C4-2B (cell line): ENCODE measurements around the gene BMERB1.

ENCODE experiments used
- H3K27ac ChIP-seq: fragments of 450-650 bp; 2 replicates; pipeline ENCODE4 v1.5.1; 2017
- CTCF ChIP-seq: fragments of 450-650 bp; conservative IDR thresholded peaks from 2 replicates; pipeline ENCODE4 v1.5.1; 2017; ENCODE audit warnings: mild to moderate bottlenecking
- ZFX ChIP-seq: fragments of 450-650 bp; IDR thresholded peaks from 2 replicates; pipeline ENCODE4 v1.6.1; 2017

The BMERB1 gene

GRCh38 chr16:15439521-15439920 lies 5.1 kb downstream of the BMERB1 start:
- TF ChIP-seq CTCF (no peak), ZFX (no peak)
- peak overlapping the region; percentile 58 for H3K27ac ChIP-seq

DNA sequence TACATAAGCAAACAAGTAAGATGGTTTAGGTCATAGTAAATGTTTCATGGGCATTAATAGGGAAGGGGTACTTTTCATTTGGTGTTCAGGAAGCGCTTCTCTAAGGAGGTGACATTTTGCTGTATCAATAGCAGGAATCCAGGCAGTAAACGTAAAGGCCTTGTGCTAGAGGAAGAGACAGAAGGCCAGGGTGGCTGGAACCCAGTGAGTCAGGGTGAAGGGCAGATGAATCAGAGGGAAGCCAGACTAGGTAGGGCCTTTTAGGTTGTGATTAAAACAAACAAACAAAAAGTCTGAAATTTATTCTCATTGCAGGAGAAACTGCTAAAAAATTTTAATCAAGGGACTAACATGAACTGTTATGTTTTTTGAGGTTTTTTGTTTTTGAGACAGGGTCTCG lies 6.5 kb downstream of the BMERB1 start:
- TF ChIP-seq ZFX (no peak), CTCF (no peak)
- H3K27ac ChIP-seq, result peak overlapping the region; percentile 80

GRCh38 chr16:15442140-15442539 lies 7.8 kb downstream of the BMERB1 start:
- H3K27ac ChIP-seq, result peak overlapping the region; percentile 80

DNA sequence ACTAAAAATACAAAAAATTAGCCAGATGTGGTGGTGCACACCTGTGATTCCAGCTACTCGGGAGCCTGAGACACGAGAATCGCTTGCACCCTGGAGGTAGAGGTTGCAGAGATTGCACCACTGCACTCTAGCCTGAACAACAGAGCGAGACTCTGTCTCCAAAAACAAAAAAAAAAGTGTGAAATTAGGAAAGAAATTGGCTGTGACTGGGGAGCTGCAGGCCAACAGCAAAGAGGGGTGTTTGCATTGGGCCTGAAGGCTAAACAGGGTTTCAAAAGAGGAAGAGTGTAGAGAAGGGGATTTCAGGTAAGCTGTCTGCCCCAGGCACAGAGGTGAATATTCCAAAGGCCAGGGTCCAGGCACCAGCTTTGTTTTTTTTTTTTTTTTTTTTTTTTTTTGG lies 9.4 kb downstream of the BMERB1 start:
- TF ChIP-seq ZFX, result no peak
- no peak for TF ChIP-seq CTCF

GRCh38 chr16:15444264-15444663 lies 9.9 kb downstream of the BMERB1 start:
- H3K27ac ChIP-seq, result no peak overlapping the region
- TF ChIP-seq CTCF, result no peak
- no peak for TF ChIP-seq ZFX

More for the DNA sequence above, 9.4 kb downstream of the BMERB1 start:
- peak overlapping the region; percentile 65; the same call in 1 of the 2 replicates for H3K27ac ChIP-seq

DNA sequence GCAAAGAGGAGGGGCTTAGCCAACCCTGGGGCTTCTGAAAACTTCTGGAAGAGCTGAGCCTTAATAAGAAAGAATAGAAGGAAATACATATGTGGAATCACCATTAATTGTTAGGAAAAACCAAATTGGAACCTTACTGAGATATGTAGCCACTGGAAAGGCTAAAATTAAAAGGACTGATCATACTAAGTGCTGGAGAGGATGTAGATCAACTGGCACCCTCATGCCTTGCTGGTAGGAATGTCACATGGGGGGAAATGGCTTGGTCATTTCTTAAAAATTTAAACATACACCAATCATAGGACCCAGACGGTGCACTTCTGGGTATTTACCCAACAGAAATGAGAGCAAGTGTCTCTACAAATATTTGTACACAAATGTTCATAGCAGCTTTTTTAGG lies 11.1 kb downstream of the BMERB1 start:
- no peak overlapping the region for H3K27ac ChIP-seq
- no peak for TF ChIP-seq ZFX
- no peak for TF ChIP-seq CTCF

GRCh38 chr16:15446901-15447300 lies 12.5 kb downstream of the BMERB1 start:
- no peak overlapping the region for H3K27ac ChIP-seq
- TF ChIP-seq ZFX (no peak), CTCF (no peak)

DNA sequence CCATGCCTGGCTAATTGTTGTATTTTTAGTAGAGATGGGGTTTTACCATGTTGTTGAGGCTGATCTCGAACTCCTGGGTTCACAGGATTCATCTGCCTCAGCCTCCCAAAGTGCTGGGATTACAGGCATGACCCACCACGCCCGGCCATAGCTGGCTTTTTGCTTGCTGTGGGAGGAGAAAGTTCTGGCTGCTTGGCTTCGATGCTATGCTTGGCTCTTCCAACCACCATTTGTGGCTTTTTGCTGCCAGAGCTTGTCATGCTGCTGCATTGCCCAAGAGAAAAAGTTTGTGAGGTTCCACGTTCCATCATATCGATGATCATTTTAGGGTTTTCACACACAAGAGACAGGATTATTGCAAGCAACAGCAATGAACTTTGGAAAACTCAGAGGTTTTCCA lies 16.2 kb downstream of the BMERB1 start:
- H3K27ac ChIP-seq, result no peak overlapping the region
- TF ChIP-seq ZFX (no peak), CTCF (no peak)
